NOMO-1 (cell line): ENCODE data around the gene DNAH14.
"Not testable (repeated sequence)": the region's sequence is repeated elsewhere in the genome, so short reads cannot be mapped to it uniquely, and the experiment has no call there.

Source experiments
- DNase-seq, 2 experiments: peaks; one replicate each; lab custom pipeline; 2025; ENCODE audit not compliant: unreplicated experiment in 2 of 2; lab: John Stamatoyannopoulos, UW

Gene DNAH14

DNA sequence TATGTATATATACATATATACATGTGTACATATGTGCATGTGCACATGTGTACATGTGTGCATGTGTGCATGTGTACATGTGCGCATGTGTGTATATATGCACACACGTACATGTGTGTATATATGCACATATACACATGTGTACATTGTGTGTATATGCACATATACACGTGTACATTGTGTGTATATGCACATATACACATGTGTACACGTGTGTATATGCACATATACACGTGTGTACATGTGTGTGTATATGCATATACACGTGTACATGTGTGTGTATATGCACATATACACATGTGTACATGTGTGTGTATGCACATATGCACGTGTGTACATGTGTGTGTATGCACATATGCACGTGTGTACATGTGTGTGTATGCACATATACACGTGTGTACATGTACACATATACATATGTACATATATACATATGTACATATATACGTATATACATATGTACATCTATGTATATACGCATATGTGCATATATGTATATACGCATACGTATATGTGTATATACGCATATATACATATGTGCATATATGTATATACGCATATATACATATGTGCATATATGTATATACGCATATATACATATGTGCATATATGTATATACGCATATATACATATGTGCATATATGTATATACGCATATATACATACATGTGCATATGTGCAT lies 405.8 kb downstream of the DNAH14 start:
- DNase-seq = not testable (repeated sequence)

DNA sequence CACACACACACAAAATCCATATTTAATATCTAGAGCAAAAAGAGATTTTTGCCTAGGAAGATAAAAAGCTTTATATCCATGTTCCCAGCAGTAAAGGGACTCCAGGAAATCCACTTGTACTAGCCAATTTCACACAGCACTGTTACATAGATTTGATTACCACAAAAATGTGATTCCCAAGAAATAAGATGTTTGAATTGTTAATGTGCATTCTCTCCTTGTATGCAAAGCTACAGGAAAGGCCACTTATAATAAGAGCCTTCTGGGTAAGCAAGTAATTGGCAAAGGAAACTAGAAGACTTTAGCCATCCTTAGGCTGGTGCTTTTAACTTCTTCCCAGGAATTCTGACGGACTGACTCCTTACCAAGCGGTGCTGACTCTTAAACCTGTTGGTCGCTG lies 409.1 kb downstream of the DNAH14 start:
- DNase-seq = no peak

DNA sequence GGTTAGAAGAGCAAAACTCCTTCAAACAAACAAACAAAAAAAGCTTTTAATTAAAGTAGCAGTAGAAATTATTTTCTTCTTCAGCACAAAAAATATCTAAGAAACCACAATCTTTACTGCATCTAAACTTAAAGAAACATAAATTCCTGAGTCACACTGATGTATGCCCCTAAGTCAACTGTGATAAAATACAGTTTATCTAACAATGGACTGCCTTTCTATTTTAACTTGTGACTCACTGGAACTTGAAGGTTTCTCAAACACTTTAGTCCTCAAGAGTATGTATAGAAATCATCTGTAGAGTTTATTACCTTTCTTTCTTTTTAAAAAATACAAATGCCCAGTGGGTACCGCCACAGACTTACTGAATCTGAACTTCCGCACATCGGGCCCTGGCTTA lies 412.2 kb downstream of the DNAH14 start:
- DNase-seq = no peak

DNA sequence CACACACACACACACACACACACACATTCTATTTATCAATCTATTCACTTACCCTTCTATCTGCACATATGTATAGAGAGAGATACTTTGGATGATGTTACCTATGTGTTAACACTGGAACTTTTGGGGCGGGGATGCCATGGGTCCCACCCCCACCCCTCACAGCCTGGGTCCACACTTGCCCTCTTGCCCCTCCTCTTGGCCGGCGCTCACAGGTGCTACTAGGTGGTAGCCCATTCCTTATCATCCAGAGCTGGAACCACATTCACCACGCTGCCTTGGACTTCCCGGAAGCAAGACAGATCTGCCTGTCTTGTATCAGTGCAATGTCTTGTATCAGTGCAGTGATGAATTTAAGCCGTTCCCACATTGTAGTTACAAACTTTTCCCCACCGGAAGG lies 413.2 kb downstream of the DNAH14 start:
- DNase-seq = no peak

DNA sequence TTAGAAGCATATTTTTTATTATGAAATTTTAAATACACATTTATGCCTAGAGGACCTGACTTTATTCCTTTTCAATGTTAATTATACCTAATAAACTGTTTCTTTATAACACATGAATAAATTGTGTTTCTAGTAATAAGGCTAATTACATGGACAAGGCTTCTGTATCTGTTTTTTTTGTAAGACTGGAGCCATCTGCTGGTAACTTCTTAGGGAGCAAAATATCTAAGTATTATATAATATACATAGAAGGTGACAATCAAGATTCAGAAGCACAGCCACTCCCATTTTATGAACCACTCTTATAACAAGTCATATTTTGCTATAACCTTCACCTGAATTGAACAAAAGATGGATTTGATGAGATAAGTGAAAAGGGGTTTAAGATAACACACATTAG lies 414.1 kb downstream of the DNAH14 start:
- DNase-seq = peak; percentile 14 to 35

DNA sequence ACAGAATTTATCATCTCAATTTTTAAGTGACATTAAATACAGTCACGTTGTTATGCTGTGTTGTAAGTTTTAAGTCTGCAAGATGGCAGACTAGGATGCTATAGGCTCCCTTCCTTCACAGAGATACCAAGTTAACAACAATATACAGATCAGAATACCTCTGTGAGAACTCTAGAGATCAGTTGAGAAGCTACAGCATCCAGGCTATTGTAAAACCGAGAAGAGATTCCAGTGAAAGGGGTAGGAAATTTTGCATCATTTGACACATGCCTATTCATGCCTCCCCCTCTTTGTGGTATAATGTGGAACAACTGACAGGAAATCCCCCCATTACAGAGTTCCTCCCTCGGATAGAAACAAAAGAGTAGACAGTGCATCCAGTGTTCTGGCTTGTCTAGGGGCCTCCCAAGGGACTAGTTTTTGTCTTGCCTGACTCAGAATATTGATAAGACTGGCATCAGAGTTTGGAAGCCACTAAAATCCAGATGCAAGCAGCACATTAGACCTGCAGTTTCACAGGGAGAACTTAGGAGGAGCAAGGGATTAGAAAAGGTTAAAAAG lies 417.7 kb downstream of the DNAH14 start:
- DNase-seq = no peak

DNA sequence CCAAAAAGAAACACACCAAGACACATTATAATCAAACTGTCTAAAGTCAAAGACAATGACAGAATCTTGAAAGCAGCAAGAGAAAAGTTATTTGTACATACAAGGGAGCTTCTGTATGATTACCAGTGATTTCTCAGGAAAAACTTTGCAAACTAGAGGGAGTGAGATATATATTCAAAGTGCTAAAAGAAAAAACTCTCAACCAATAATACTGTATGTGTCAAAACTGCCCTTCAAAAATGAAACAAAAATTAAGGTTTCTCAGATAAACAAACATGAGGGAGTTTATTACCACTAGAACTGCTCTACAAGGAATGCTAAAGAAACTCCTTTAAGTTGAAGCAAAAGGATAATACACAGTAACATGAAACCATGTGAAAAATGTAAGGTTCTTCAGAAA lies 418.9 kb downstream of the DNAH14 start:
- DNase-seq = no peak

DNA sequence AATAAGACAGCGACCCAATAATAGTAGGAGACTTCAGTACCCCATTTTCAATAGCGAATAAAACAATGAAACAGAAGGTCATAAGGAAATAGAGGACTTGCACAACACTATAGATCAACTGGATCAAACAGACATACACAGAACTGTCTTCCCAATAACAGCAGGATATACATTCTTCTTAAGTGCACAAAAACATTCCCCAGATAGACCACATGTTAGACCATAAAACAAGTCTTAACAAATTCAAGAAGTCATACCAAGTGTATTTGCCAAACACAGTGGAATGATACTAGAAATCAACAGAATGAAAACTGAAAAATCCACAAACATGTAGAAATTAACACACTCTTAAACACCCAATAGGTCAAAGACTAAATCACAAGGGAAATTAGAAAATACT lies 420.4 kb downstream of the DNAH14 start:
- no peak for DNase-seq

DNA sequence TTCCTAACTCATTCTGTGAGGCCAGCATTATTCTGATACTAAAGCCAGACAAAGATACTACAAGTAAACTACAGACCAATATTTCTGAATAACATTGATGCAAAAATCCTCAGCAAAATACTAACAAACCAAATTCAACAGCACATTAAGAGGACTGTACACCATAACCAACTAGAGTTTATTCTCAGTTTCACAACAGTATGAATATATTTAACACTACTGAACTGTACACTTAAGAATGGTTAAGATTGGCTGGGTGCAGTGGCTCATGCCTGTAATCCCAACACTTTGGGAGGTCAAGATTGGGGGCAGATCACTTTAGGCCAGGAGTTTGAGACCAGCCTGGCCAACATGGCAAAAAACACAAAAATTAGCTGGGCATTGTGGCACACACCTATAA lies 421.4 kb downstream of the DNAH14 start:
- no peak for DNase-seq

DNA sequence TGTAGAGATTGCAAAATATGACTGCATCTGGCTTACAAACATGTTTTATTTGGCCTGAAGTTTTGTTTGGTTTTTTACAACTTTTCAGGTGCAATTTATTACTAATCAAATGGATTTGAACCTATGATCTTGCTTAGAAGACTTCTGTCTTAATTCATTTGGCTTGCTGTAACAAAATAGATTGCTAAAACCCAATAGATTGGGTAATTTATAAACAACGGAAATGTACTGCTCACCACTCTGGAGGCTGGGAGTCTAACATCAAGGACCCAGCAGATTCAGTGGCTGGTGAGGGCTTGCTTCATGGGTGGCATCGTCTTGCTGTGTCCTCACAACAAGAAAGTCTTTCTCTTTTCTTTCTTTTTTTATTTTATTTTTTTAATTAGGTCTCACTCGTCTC lies 425.4 kb downstream of the DNAH14 start:
- no peak for DNase-seq

DNA sequence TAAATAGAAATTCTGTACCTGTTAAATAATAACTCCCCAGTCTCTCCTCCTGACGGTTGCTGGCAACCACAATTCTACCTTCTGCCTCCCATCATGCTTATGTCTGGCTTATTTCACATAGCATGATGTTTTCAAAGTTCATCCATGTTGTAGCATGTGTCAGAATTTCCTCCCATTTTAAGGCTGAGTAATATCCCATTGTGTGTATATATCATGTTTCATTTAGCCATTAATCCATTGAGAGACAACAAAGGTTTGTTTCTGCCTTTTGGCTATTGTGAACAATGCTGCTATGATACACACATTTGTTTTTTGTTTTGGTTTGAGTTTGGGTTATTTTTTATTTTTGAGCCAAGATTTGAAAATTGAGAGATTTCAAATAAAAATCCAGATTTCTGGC lies 426.4 kb downstream of the DNAH14 start:
- no peak for DNase-seq

DNA sequence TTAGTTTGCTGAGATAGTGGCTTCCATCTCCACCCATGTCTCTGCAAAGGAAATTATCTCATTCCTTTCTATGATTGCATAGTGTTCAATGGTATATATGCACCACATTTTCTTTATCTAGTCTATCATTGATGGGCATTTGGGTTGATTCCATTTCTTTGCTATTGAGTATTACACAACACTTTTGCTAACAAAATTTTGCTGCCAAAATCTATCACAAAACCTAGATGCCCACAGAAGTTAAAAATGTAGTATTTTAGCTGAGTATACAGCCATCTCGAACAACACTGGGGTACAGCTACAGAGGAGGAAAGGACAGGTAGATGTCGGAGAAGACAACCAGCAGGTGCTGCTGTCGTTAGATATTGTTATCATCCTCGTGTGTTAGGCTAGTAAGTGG lies 430.6 kb downstream of the DNAH14 start:
- DNase-seq = no peak

DNA sequence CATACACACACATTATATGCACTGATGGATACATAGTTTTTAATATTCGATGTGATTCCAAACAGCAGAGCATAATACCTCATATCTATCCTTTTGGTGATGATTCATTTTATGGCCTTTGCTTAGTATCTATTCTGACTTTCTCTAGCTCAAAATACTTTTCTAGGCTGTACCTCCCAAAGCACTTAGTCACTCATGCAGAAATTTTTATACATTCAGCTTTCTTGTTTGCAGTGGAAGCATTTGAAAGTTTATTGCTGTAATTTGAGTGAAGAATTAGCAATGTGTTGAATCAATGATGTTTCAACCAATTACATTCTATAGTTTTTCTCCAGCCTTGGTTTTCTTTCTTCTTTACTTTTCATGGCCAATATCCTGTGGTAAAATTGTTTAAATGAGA lies 431.7 kb downstream of the DNAH14 start:
- no peak for DNase-seq

DNA sequence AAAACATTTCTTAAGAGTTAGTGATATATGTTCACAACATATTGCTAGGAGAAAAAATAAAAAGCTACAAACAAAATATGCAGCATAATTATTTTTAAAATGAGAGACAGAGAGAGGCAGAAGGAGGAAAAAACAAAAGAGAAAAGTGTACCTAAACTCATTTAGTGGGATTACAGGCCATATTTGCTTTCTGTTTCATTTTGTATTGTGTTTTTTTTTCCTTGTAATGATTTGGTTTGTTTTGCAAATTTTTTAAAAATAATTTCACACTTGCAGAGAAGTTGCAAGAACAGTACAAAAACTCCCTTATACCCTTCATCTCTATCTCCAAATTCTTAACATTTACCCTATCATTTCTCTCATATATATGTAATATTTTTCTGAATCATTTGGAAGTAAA lies 433.3 kb downstream of the DNAH14 start:
- no peak for DNase-seq

DNA sequence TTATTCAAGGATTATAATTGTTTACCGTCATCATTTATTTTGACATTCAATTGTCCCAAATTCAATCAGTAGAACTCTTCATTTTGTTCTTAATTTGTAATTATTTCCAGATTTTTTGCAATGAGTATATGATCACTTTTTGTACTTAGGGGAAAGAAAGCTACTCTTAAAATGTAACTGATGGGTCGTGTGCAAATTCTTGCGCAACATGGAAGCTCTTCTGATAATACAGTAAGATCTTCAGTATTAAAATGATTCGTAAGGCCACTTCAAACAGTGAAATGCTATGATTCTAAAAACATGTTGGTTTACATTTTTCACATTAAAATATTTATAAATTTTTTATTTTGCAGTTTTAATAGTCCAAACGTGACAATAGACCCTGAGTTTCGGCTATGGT lies 435.0 kb downstream of the DNAH14 start:
- DNase-seq = no peak

DNA sequence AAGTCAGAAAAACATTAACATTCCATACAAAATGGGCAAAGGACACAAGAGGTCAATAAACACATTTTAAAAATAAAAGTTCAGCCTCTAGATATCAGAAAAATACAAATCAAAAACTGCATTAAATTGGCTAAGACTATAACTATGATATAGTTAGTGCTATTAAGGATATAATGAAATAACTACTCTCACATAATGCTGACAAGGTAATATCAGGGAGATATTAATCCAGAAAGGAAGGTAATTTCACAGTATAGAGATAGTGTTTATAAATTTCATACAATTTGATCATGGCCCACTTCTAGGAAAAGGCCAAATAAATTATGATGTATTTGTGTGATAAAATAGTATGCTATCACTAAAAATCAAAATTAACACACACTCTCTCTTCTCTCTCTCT lies 436.5 kb downstream of the DNAH14 start:
- DNase-seq = no peak

DNA sequence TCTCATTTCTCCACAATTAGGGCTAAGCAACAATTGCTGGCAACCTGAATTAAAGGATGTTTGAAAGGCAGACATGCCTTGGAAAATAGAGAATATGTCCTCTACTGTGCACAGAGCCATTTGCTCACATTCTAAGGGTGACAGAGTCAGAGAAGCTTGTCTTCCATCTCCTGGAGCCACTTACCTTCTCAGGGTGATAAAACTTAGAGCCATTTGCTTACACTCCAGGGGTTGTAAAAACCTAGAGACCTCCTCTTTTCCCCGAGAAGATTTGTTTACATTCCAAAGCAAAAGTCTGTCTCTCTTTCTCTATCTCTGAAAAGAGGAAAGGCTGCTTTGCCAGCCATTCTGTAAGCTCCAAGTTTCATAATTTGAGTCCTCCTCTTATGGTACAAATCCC lies 437.1 kb downstream of the DNAH14 start:
- DNase-seq = no peak

DNA sequence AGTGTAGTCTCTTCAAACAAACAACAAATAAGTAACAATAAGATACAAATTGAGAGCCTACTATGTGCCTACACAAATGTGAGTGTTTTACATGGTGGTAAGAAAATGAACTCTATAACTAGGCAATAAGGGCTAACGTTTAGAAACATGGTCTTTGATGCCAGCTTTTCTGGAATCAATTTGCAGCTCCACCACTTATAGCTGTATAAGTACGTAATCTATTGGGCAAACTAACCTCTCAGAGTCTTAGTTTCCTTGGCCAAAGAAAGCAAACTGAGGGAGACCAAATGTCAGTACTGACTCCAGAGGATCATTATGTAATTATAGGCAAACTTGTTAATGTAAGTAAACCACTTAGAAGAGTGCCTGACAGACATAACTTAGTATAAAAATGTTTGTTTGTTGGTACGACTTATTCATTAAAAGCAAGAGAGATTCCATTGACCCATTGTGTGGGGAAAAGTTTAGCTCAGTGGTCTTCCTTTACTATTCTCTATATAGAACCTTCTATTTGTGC lies 438.6 kb downstream of the DNAH14 start:
- no peak for DNase-seq

DNA sequence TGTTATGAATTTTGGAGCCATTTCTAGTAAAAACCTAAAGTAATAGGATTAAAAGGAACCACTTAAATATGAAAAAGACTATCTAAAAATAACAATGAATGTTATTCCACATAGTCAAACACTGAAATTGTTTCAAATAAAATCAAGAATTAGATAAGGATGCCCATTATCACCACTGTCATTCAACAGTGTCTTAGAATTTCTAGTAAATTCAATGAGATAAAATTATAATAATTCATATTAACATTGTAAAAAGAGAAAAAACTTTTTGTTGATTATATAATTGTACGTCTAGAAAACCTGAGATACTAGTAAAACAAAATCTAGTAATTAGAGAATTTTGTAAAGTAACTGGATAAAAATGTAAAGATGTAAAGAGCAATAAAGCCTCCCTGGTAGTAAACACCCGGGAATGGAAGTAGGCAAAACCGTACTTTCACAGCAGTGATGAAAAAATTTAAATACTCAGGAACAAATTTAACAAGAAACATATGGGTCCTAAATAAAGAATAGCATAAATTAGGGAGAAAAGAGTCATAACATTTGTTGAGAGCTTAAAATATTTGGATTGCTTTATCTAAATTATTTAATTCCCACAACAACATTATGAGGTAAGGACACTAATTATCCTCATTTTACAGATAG lies 442.0 kb downstream of the DNAH14 start:
- DNase-seq = no peak

DNA sequence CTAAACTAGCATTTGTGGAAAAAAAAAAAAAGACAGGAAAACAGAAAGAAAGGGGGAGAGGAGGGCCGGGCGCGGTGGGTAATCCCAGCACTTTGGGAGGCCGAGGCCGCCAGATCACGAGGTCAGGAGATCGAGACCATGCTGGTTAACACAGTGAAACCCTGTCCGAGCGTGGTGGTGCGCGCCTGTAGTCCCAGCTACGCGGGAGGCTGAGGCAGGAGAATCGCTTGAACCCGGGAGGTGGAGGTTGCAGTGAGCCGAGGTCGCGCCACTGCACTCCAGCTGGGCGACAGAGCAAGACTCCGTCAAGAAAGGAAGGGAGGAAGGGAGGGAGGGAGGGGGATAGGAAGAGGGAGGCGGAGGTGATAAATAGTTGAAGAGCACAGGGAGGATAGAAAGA lies 443.7 kb downstream of the DNAH14 start:
- DNase-seq = no peak

DNA sequence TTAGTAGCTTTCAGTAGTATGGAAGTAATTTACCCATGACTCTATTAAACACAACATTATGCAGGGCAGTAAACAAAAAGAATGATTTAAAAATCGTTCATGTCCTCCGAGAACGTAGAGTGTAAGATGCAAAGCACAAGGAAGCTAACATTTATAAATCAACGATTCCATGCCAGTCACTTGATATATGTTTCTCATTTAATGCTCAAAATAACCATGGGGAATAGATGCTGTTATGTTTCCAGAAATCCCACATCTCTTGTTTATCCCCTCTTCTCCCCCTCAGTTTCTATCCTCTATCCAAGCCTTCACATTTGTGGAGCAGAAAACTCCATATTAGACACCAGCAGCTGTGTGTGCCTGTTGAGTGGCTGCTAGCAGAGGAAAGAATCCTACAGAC lies 445.5 kb downstream of the DNAH14 start:
- no peak for DNase-seq

DNA sequence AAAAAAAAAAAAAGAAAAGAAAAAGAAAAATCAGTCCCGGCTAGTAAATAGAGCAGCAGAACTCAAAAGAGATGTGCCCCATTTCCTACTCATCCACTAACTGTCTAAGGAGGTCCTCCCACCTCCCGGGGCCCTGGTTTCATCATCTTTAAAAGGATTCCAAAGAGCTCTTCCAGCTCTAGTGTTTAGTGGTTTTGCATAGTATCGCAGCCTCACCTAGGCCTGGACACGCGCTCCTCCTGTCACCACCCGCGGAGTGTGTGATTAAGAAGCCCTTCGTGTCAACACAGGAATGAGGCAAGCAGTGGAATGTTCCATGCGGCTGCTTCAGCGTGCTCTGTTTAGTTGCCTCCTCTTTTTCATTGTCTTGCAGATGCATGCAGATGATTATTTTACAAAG lies 449.4 kb downstream of the DNAH14 start:
- DNase-seq = no peak
